Right lobe of liver (tissue), 6 donors: ENCODE measurements around the gene ZFC3H1. TPM values are rescaled to one million over a fixed set of nuclear protein-coding genes. Genes with fewer than 3 reads are reported as not detected.
"Not testable (repeated sequence)": the region's sequence is repeated elsewhere in the genome, so short reads cannot be mapped to it uniquely, and the experiment has no call there.

Experiments used
- ATAC-seq, 4 donors: fragments of 200-7000 bp; cut with Tn5 transposase; one replicate each; pipeline ENCODE4 v1.9.1; 2020; ENCODE audit warnings: mild to moderate bottlenecking in 4 of 4, moderate library complexity in 4 of 4
- DNase-seq, 3 donors: peaks; one replicate each; pipeline ENCODE4 v3.0.0-alpha.2; 2020
- H3K27ac ChIP-seq, 3 donors: fragments of 200-600 bp; one replicate each; pipeline ENCODE4 v1.8.0; 2022
- H3K27me3 ChIP-seq, 2 donors: fragments of 200-600 bp; one replicate each; pipeline ENCODE4 v1.8.0; 2022
- H3K36me3 ChIP-seq, 4 donors: fragments of 200-600 bp; sonication (generic) in 1 of 4; one replicate each; pipeline versions ENCODE4 v1.5.1 to v1.8.0; 2017 to 2022; ENCODE audit warnings: control low read depth in 1 of 4
- H3K4me1 ChIP-seq, 4 donors: fragments of 200-600 bp; sonication (generic) in 1 of 4; one replicate each; pipeline versions ENCODE4 v1.5.1 to v1.8.0; 2017 to 2022; ENCODE audit warnings: control low read depth in 1 of 4
- H3K4me3 ChIP-seq, 3 donors: fragments of 200-600 bp; one replicate each; pipeline ENCODE4 v1.8.0; 2022
- H3K9me3 ChIP-seq, 4 donors: fragments of 200-600 bp; sonication (generic) in 1 of 4; one replicate each; pipeline versions ENCODE4 v1.5.1 to v1.8.0; 2017 to 2022; ENCODE audit warnings: control low read depth in 1 of 4
- POLR2A ChIP-seq: fragments of 450-650 bp; IDR thresholded peaks from one replicate; pipeline ENCODE4 v1.6.1; 2017; ENCODE audit warnings: antibody characterized with exemption, mild to moderate bottlenecking
- WGBS: methylation state at CpG from one replicate; pipeline ENCODE4 v1.1.6; 2018; ENCODE audit warnings: low coverage, low lambda C conversion rate; ENCODE audit not compliant: insufficient coverage; ENCODE audit errors: missing lambda C conversion rate; 5-methylcytosine and 5-hydroxymethylcytosine counted together
- intact Hi-C, 2 donors: fragments of 100-400 bp; cut with DNase I; formaldehyde crosslinking; loops; one replicate each; pipeline versions ENCODE4 v1.11.2 to v1.14.1; 2022
- total RNA-seq, 6 experiments: library from RNA; depleted of rRNA in 2 of 6; stranded (reverse); fragments of >200 nt in 2 of 6; fragmentation: NEBNext Ultra II Directional in 3 of 6; extraction: Animal tissue kit (Norgen Biotek cat#: 25700) in 3 of 6; gene quantifications; one replicate each; pipeline versions ENCODE4 v1.1.0 to v1.2.4, GENCODE V29; 2016 to 2023
- TF ChIP-seq, protein P1 (sequence below), 4 donors: fragments of 200-600 bp in 3 of 4; fragments of 450-650 bp in 1 of 4; IDR thresholded peaks; one replicate each; pipeline versions ENCODE4 v1.5.1 to v1.8.0; 2016 to 2022; ENCODE audit warnings: antibody characterized with exemption in 4 of 4, mild to moderate bottlenecking in 2 of 4
- donor health status: DM: no; HTN: yes; CAD: no.
- donor health status: DM: no; HTN: no; CAD: no.
- donor health status: DM: no; HTN: no; CAD: no.
- donor health status: DM: no; HTN: yes; CAD: no.
- donor health status: DM: no; HTN: yes; CAD: no.

Gene ZFC3H1
- total RNA-seq, 6 experiments from 2014 or later, result 13.0 to 27.3 (median 19.1) TPM

DNA sequence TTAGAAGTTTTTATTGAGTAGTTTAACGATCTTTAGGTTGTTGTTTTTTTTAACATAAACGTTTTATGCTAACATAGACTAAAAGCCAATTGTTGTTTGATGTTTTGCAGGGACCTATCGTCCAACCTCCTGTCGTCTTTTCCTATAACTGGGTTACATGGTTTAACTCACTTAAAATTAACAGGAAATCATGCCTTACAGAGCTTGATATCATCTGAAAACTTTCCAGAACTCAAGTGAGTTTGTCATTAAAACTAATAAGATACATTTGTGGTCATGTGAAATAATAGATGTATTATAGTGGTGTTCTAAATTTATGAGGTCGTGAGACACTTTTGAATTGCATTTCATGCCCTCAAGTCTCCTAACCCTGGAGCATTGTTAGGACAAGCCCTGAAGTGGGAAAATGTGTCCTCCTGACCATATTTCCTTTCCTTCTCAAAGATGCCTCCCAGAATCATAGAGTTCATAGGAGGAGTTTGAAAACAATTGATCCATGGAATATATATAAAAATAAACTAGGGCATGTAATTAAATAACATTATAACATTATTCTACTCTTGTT is 84.9 kb downstream of the ZFC3H1 start:
- H3K4me3 ChIP-seq, result no peak overlapping the region
- no peak overlapping the region for H3K27ac ChIP-seq
- no peaks in the 10 kb centered on the region for H3K4me1 ChIP-seq
- DNase-seq, result no peak
- 38% methylated on average over 5 of the region's 5 CpGs for WGBS
- TF ChIP-seq, protein P1, sequence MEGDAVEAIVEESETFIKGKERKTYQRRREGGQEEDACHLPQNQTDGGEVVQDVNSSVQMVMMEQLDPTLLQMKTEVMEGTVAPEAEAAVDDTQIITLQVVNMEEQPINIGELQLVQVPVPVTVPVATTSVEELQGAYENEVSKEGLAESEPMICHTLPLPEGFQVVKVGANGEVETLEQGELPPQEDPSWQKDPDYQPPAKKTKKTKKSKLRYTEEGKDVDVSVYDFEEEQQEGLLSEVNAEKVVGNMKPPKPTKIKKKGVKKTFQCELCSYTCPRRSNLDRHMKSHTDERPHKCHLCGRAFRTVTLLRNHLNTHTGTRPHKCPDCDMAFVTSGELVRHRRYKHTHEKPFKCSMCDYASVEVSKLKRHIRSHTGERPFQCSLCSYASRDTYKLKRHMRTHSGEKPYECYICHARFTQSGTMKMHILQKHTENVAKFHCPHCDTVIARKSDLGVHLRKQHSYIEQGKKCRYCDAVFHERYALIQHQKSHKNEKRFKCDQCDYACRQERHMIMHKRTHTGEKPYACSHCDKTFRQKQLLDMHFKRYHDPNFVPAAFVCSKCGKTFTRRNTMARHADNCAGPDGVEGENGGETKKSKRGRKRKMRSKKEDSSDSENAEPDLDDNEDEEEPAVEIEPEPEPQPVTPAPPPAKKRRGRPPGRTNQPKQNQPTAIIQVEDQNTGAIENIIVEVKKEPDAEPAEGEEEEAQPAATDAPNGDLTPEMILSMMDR (IDR thresholded peaks at IDR 0.05), result no peak
- no peak for TF ChIP-seq POLR2A
- intact Hi-C loops, result no loop called here
- no peaks in the 10 kb centered on the region for H3K9me3 ChIP-seq
- no peaks in the 10 kb centered on the region for H3K27me3 ChIP-seq
- no peaks in the 10 kb centered on the region for H3K36me3 ChIP-seq
- no peak for ATAC-seq

DNA sequence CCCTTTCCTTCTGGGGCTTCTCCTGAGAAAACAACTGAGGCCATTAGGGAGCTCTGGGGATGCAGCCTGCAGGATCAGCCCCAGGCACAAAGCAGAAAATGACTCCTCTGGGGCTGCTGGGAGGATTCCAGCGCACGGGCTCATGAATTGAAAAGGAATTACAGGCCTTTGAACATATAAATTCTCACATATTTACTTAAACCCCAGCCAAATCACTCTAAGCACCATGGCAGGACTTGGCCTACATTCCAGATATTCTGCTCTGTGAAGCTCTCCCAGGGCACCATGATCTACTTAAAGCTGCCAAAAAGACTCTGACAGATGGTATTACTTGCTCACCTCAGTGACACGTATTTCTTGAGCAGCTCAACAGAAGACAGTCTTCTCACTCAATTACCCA is 87.2 kb downstream of the ZFC3H1 start:
- H3K27me3 ChIP-seq, result no peaks in the 10 kb centered on the region
- TF ChIP-seq, protein P1 (IDR thresholded peaks at IDR 0.05), result no peak
- TF ChIP-seq POLR2A, result no peak
- no peaks in the 10 kb centered on the region for H3K36me3 ChIP-seq
- intact Hi-C loops, result no loop called here
- no peak overlapping the region for H3K4me3 ChIP-seq
- DNase-seq (no peak), ATAC-seq (no peak)
- H3K4me1 ChIP-seq, result no peaks in the 10 kb centered on the region
- H3K27ac ChIP-seq, result no peak overlapping the region
- WGBS, result 82% methylated on average over 3 of the region's 3 CpGs
- no peaks in the 10 kb centered on the region for H3K9me3 ChIP-seq

DNA sequence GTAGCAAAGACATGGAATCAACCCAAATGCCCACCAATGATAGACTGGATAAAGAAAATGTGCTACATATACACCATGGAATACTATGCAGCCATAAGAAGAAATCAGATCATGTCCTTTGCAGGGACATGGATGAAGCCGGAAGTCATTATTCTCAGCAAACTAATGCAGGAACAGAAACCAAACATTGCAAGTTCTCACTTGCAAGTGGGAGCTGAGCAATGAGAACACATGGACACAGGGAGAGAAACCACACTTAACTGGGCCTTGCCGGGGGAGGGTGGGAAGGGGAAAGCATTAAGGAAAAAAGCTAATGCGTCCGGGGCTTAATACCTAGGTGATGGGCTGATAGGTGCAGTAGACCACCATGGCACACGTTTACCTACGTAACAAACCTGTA is 93.8 kb downstream of the ZFC3H1 start:
- ATAC-seq, H3K27me3 ChIP-seq, H3K4me3 ChIP-seq, H3K4me1 ChIP-seq, DNase-seq, H3K27ac ChIP-seq, intact Hi-C loops, H3K9me3 ChIP-seq, H3K36me3 ChIP-seq: not testable (repeated sequence)
- 68% methylated on average over 6 of the region's 6 CpGs for WGBS

DNA sequence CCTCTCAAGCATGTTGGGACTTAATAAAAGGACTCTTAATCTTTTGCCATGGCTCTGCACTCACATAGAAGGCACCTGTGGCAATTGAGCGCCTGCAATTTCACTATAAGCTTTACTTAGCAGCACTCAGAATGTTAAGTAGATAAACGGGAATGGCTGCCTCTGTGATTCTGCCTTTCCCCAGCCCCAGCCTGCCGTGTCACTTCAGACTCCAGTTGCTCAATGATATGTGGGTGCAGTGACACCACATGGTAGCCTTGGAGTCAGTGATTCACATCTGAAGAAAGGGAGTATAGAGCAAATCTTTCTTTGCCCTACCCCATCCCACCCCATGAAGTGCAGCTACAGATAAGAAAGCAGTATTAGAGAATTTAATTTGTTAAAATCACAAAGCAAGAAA is 96.1 kb downstream of the ZFC3H1 start:
- ATAC-seq (no peak), DNase-seq (no peak)
- intact Hi-C loops, result no loop called here
- Histone ChIP-seq H3K27me3 (no peaks in the 10 kb centered on the region), H3K27ac (no peak overlapping the region), H3K4me3 (no peak overlapping the region), H3K36me3 (no peaks in the 10 kb centered on the region), H3K9me3 (no peaks in the 10 kb centered on the region), H3K4me1 (no peaks in the 10 kb centered on the region)
- TF ChIP-seq, protein P1 (IDR thresholded peaks at IDR 0.05), result no peak
- TF ChIP-seq POLR2A, result no peak
- WGBS, result 61% methylated on average over 3 of the region's 3 CpGs

DNA sequence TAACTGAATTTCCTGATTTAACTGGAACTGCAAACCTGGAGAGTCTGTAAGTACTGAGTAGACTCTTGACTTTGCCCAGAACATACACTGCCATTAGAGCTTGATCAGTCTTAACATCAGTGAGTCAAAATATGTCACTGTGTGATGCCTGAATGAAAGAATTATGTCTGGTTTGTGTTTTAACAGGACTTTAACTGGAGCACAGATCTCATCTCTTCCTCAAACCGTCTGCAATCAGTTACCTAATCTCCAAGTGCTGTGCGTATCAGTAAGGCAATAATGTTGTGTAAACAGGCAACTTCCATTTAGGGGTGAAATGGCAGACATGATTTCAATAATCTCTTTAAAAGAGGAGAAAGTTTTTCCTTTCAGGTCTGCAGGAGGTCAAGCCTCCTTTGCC is 97.0 kb downstream of the ZFC3H1 start:
- ATAC-seq, result no peak
- 53% methylated on average over 2 of the region's 2 CpGs for WGBS
- no peaks in the 10 kb centered on the region for H3K4me1 ChIP-seq
- H3K27me3 ChIP-seq, result no peaks in the 10 kb centered on the region
- no peak for TF ChIP-seq POLR2A
- TF ChIP-seq, protein P1 (IDR thresholded peaks at IDR 0.05), result no peak
- no peaks in the 10 kb centered on the region for H3K36me3 ChIP-seq
- DNase-seq, result no peak
- H3K9me3 ChIP-seq, result no peaks in the 10 kb centered on the region
- H3K4me3 ChIP-seq, result no peak overlapping the region
- intact Hi-C loops, result no loop called here
- H3K27ac ChIP-seq, result no peak overlapping the region
